T-helper 2 cell (primary cell): Measurements from ENCODE around the gene LIN52.

Experiments
- DNase-seq, 5 experiments: peaks; one replicate each; pipeline versions ENCODE4 v3.0.0 to v3.0.0-alpha.2; 2012 to 2022

Gene LIN52

DNA sequence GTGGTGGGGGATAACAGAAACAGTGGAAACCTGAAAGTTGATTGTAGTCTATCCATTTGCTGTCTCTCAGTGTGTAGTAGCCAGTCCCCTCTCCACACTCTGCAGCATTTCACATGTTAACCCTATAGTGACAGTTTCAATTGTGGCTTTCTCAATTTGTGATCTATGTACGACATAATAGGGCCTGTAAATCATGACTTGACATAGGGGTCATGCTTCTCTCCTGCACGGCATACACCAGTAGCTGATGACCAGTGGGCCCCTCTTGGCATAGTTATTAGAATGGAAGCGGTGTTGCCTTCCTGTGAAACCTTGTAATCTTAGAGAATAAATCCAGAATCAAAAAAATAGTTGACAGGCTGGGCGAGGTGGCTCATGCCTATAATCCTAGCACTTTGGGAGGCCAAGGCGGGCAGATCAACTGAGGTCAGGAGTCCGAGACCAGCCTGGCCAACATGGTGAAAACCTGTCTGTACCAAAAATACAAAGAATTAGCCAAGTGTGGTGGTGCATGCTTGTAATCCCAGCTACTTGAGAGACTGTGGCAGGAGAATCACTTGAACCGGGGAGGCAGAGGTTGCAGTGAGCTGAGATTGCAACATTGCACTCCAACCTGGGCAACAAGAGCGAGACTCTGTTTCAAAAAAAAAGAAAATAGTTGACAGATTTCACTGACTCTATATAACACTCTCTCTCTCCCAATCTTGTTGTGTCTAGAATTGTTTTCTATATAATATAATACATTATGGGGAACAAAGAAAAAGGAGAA lies 109.9 kb downstream of the LIN52 start:
- no peak for DNase-seq

DNA sequence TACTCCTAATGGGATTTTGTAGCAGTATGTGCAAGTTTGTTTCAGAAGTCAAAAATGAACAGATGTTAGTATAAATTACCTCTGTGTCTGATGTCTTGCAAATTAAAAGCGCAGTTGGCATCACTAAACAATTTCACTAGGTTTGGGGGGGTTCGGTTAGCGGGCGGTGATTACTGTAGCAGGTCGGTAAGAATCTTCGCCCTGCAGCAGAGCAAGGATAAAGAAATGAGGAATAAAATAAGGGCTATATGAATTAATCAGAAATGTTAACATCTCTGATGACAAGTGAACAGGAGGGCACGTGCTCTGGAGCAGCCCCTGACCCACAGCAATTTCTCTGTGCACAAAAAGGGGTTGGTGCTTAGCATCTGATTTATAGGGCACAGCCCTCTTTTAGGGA lies 110.9 kb downstream of the LIN52 start:
- DNase-seq: no peak

- no peak for DNase-seq
Measured at GRCh38 chr14:74198441-74199234, 113.9 kb downstream of the LIN52 start.

DNA sequence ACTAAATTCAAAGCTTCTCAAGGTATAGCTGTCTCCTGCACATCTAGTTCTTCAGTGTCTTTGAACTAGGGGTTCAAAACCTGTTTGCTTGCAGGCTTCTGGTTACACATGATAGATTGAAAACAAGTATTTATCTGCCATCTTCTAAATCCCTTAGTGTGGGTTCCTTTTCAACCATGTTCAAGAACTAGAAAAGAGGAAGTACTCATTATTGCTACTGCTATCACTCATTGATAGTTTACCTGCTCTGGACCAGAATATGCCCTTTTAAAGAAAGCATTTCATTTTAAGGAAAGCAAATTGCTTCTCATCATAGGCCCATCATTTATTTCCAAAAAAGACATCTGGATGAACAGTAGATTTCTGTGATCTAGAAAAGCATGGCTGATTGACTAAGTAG lies 117.4 kb downstream of the LIN52 start:
- DNase-seq: no peak

DNA sequence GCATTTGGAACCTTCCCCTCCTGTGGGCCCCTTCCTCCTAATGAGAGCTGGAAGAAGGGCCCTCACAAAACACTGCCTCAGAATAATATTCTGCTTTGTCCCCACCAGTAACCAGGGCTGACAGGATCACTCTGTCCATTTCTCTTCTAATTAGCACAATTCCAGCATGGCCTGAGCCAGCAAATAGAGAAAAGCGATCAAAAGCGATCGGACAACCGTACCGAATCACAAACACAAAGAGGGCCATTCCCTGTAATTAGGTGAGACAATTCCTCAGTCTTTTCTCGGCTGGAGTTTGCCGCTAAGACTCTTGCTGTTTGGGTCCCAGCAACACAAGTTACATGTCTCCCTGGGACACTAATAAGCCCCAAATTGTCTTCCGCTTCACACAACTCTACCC lies 118.9 kb downstream of the LIN52 start:
- DNase-seq: no peak

DNA sequence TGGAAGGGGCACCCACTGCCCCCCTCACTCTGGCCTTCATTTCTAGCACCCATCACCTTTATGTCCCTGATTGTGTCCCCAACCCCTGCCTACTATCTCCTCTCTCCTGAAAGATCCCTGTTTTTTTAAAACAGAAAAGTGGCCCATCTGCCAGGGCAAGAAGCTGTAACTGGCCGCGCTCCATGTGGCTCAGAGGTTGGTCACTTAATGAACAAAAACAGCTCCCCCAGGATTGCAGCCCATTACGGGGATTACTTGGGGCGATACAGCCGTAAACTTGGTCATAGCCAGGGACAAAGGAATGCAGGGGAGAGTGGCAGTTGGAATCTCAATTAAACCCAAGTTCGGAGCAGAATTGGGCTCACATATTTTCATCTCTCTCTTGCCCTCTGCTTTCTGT lies 119.7 kb downstream of the LIN52 start:
- DNase-seq: no peak

- no peak for DNase-seq
Measured at GRCh38 chr14:74205882-74206281, 121.1 kb downstream of the LIN52 start.

- no peak for DNase-seq
Measured at GRCh38 chr14:74207943-74208342, 123.2 kb downstream of the LIN52 start.

GRCh38 chr14:74208642-74209041 lies 123.9 kb downstream of the LIN52 start:
- DNase-seq: no peak

GRCh38 chr14:74211945-74212580 lies 127.3 kb downstream of the LIN52 start:
- DNase-seq: no peak

- no peak for DNase-seq
Measured at GRCh38 chr14:74213907-74214803, 129.4 kb downstream of the LIN52 start.

DNA sequence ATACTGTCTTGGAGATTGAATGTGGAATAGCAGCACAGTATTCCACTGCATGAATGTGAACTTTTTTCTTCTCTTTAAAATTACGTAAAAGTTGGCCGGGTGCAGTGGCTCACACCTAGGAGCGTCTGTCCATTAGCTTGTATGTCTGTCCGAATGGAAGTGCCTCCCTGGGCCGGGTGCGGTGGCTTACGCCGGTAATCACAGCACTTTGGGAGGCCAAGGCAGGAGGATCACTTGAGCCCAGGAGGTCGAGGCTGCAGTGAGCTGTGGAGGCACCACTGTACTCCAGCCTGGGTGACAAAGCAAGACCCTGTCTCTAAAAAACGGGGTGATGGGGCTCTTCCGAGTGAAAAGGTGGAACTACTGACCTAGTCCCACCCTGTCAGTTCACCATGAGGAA lies 131.9 kb downstream of the LIN52 start:
- DNase-seq: no peak

DNA sequence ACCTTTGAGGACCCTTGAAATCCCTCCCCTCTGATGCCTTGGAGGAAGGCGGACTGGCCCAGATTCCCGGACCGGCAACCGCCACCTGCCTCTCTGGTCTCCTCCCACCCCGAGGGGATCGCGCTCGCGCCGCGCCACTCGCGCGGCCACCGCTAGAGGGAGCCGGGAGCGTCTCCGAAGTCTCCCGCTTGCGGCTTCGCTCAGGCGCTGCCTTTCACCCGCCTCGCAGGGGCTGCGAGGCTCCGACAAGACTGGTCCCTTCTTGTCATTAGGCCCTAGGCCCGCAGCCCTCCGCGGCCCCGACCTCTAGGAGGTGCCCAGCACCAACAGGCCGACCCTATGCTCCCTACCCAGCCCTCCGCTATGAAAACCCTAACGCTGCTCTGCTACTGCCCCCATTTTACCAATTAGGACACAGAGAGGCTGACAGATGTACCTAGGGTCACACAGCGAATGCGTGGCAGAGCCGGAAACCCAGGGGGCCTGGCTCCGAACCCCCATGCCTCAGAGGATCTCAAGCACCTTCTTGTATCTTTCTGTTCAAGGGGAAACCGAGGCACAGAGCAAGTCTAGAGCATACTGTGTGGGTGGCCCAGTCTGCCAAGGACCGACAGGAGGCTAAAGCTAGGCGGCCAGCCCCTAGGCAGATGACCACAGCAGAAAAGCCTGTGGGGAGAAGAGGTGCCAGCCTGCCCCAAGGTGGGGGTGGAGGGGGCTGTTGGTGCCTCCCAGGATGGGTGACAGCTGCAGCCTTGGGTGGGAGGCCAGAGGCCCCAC lies 133.1 kb downstream of the LIN52 start:
- DNase-seq: peak; percentile 25 to 76 (median 62)

- DNase-seq: no peak
Measured at GRCh38 chr14:74218462-74218861, 133.7 kb downstream of the LIN52 start.

DNA sequence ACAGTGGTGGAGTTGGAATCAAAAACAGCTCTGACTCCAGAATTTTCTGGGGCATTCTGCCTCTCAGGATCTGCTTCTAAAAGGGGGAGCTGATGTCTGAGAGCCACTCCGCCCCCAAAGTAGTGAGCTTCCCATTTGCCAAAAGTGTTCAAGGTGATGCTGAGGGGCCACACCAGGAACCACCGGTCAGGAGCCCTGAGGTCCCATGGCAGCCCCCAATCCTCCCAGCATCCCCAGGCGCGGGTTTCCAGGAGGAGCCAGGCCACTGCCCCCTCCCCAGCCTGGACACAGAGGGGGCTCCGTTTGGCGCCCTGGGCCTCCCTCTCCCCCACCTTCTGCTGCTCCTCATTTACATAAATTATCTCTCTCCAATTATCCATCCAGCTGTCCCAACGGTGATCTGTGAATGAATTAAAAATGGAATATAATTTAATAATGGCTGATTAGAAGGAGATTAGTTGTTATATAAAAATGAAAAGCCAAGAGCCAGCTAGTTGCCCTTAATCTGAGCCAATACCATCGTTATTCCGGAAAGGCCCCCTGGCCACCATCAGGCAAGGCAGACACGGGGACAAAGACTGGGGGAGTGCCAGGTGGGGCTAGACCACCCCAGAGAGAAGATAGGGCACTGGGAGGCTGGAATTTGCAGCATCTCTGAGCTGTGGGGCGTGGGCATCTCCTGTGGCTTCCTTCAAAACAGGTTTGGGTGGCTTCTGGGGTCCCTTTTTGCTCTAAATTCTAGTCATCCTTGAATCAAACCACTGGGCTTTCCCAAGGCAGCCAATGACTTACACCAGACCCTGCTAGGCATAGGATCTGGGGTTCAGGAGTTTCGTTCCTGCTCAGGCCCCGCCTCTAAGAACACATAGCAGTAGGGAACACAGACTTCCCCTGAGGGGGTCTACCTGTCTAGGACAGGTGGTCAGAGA lies 134.8 kb downstream of the LIN52 start:
- DNase-seq: no peak

DNA sequence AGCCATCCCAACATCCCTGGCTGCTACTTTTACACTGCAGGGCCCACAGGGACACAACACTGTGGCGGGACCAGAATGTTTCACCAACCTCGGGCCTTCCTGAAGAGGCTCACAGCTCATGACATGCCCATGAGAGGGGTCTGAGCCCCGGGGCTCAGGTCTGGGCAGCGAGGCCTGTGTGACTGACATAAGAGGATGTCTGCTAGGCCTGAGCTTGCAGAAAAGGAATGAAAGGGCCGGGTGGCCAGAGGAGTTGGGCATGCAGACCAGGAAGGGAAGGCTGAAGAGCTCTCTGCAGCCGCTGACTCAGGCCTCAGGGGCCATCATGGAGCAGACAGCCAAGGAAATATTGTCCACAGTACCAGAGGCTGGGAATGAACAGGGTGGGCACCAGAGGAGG lies 136.2 kb downstream of the LIN52 start:
- DNase-seq: no peak

GRCh38 chr14:74221741-74222140 lies 137.0 kb downstream of the LIN52 start:
- no peak for DNase-seq

- DNase-seq: no peak
Measured at GRCh38 chr14:74223016-74223415, 138.3 kb downstream of the LIN52 start.

DNA sequence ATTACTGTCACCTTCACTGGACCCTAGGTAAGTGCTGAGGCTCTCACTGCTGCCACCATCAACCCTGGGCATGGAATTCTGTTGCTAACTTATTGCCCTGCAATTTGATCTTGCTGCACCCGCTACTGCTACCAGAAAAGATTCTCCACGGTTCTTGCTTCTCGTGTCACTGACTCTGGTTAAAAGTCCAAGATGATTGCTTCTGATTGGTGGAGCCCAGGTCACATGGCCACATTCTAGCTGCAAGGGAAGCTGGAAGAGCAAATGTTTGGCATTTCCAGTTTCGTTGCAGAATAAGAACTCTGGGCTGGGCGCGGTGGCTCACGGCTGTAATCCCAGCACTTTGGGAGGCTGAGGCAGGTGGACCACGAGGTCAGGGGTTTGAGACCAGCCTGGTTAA lies 147.0 kb downstream of the LIN52 start:
- no peak for DNase-seq

DNA sequence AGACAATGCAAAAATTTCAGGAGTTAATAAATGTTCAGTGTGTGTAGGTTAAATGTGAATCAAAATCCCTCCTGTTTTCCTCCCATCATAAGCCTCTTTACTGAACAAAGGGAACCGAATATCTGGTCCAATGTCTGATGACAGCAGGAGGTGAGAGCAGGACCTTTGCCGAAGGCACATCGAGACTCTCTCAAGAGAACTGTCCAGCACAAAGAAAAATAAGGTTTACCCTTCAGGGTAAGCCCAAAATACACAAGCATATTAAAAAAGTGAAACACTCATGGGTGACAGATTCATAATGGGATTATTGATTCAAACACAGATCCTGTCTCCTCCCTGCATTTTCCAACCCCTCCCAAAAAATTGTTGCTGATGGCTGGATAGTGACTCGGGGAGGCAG lies 150.3 kb downstream of the LIN52 start:
- no peak for DNase-seq

- no peak for DNase-seq
Measured at GRCh38 chr14:74237441-74237840, 152.7 kb downstream of the LIN52 start.
